Osteoblast (primary cell): ENCODE measurements around the gene OGDH. TPM values are rescaled to one million over a fixed set of nuclear protein-coding genes. Genes with fewer than 3 reads are reported as not detected.

Experiments used
- DNase-seq: peaks from one replicate; pipeline ENCODE4 v3.0.0; 2011; ENCODE audit warnings: low spot score, mixed read lengths; ENCODE audit not compliant: insufficient read length; ENCODE audit errors: missing footprints
- H2AFZ ChIP-seq: 2 replicates; pipeline ENCODE4 v1.6.0; 2011; ENCODE audit warnings: mild to moderate bottlenecking, low read length
- H3K27ac ChIP-seq: 2 replicates; pipeline ENCODE4 v1.5.1; 2011; ENCODE audit warnings: mild to moderate bottlenecking, low read depth, low read length, moderate library complexity
- H3K27me3 ChIP-seq: 2 replicates; pipeline ENCODE4 v1.6.0; 2012; ENCODE audit warnings: mild to moderate bottlenecking, control low read depth, inconsistent platforms, low read length, moderate library complexity; ENCODE audit not compliant: insufficient read depth
- H3K36me3 ChIP-seq: 2 replicates; pipeline ENCODE4 v1.5.1; 2011; ENCODE audit warnings: mild to moderate bottlenecking, low read length, control low read depth, moderate library complexity; ENCODE audit not compliant: insufficient read depth
- H3K4me1 ChIP-seq: 2 replicates; pipeline ENCODE4 v1.5.1; 2011; ENCODE audit warnings: mild to moderate bottlenecking, low read length, control low read depth, moderate library complexity; ENCODE audit not compliant: insufficient read depth
- H3K4me2 ChIP-seq: 2 replicates; pipeline ENCODE4 v1.6.0; 2011; ENCODE audit warnings: mild to moderate bottlenecking, low read length; ENCODE audit not compliant: insufficient read depth
- H3K4me3 ChIP-seq: fragments of 200-600 bp; sonication (generic); 3 replicates; pipeline ENCODE4 v1.5.1; 2012; ENCODE audit warnings: mild to moderate bottlenecking, low read length, inconsistent platforms; ENCODE audit not compliant: insufficient read depth
- H3K79me2 ChIP-seq: 2 replicates; pipeline ENCODE4 v1.6.0; 2012; ENCODE audit warnings: mild to moderate bottlenecking, low read length, control low read depth, inconsistent platforms; ENCODE audit not compliant: insufficient read depth
- H3K9me3 ChIP-seq: 2 replicates; pipeline ENCODE4 v1.5.1; 2011; ENCODE audit warnings: low read depth, low read length, control low read depth
- H4K20me1 ChIP-seq: 2 replicates; pipeline ENCODE4 v1.6.0; 2012; ENCODE audit warnings: mild to moderate bottlenecking, low read length, control low read depth; ENCODE audit not compliant: insufficient read depth
- total RNA-seq: library from RNA; depleted of rRNA; stranded (reverse); fragments of >200 nt; gene quantifications from 2 replicates; pipeline ENCODE4 v1.2.3, GENCODE V29; 2012
- TF ChIP-seq, protein P1 (sequence below): IDR thresholded peaks from 2 replicates; pipeline ENCODE4 v1.5.1; 2011; ENCODE audit warnings: mild to moderate bottlenecking, low read depth, low read length, moderate library complexity; ENCODE audit errors: extremely low read depth

OGDH gene
- total RNA-seq, 1 donor: 64.4 TPM

- no peak overlapping the region for H3K4me3 ChIP-seq
- TF ChIP-seq, protein P1, sequence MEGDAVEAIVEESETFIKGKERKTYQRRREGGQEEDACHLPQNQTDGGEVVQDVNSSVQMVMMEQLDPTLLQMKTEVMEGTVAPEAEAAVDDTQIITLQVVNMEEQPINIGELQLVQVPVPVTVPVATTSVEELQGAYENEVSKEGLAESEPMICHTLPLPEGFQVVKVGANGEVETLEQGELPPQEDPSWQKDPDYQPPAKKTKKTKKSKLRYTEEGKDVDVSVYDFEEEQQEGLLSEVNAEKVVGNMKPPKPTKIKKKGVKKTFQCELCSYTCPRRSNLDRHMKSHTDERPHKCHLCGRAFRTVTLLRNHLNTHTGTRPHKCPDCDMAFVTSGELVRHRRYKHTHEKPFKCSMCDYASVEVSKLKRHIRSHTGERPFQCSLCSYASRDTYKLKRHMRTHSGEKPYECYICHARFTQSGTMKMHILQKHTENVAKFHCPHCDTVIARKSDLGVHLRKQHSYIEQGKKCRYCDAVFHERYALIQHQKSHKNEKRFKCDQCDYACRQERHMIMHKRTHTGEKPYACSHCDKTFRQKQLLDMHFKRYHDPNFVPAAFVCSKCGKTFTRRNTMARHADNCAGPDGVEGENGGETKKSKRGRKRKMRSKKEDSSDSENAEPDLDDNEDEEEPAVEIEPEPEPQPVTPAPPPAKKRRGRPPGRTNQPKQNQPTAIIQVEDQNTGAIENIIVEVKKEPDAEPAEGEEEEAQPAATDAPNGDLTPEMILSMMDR: no peak
- peak; percentile 86 for DNase-seq
- peaks cover 32% of the 10 kb centered on the region for H3K79me2 ChIP-seq
- H3K36me3 ChIP-seq: no peaks in the 10 kb centered on the region
- no peaks in the 10 kb centered on the region for H4K20me1 ChIP-seq
- H3K4me2 ChIP-seq: peak overlapping the region; percentile 28
- H3K27ac ChIP-seq: peak overlapping the region; percentile 99
- peaks cover 52% of the 10 kb centered on the region for H3K4me1 ChIP-seq
- no peaks in the 10 kb centered on the region for H3K9me3 ChIP-seq
- no peak overlapping the region for H2AFZ ChIP-seq
- H3K27me3 ChIP-seq: no peaks in the 10 kb centered on the region
Measured at GRCh38 chr7:44637788-44638594, 31.6 kb downstream of the OGDH start.

GRCh38 chr7:44638611-44639557, 32.5 kb downstream of the OGDH start:
- Histone ChIP-seq H2AFZ (no peak overlapping the region), H3K4me1 (peaks cover 44% of the 10 kb centered on the region), H3K27ac (peak overlapping the region; percentile 99), H3K4me2 (peak overlapping the region; percentile 28), H3K36me3 (peaks cover 4% of the 10 kb centered on the region), H4K20me1 (no peaks in the 10 kb centered on the region), H3K79me2 (peaks cover 35% of the 10 kb centered on the region), H3K27me3 (no peaks in the 10 kb centered on the region), H3K4me3 (peak overlapping the region; percentile 10), H3K9me3 (no peaks in the 10 kb centered on the region)
- TF ChIP-seq, protein P1: no peak
- peak; percentile 79 for DNase-seq

DNA sequence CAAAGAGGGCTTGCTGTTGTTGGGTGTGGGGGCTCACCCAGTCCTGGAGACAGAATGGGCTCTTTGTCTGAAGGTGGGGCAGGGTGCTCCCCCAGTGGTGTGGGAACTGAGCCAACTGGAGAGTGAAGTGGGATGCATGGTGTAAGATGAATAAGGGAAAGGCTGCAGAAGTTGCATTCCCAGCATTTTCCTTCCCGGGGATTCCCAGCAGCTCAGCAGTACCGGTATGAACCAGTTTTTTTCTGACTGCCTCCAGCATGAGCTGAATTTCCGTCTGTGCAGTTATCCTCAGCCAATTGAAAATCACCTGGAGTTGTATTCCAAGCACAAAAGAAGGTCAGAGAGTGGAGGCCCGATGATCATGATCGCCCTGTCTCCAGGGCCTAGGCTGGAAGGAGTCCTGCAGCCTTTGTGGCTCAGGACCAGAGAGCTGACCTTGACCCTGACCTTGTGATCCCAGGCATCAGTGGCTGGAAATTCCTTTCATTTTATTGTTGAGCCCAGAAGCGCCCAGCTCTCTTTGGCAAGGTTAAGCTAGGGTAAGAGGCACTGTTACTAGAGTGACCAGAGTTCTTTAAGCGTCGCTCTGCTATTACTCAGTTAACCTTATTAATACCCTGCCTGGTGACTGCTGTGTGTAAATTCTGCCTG, 33.4 kb downstream of the OGDH start:
- Histone ChIP-seq H3K79me2 (peaks cover 37% of the 10 kb centered on the region), H2AFZ (peak overlapping the region; percentile 16), H3K36me3 (peaks cover 4% of the 10 kb centered on the region), H3K4me3 (no peak overlapping the region), H3K27ac (peak overlapping the region; percentile 99), H4K20me1 (no peaks in the 10 kb centered on the region), H3K4me2 (peak overlapping the region; percentile 28), H3K9me3 (no peaks in the 10 kb centered on the region), H3K27me3 (no peaks in the 10 kb centered on the region), H3K4me1 (peaks cover 35% of the 10 kb centered on the region)
- DNase-seq: peak; percentile 88
- TF ChIP-seq, protein P1: no peak
